Stimulated activated CD8-positive, alpha-beta memory T cell treated with anti-CD3 and anti-CD28 coated beads, Interleukin-7, amount 100 ng/mL, for 48 hours (primary cell): Measurements from ENCODE around the gene HIVEP3.
"Not testable (repeated sequence)": the region's sequence is repeated elsewhere in the genome, so short reads cannot be mapped to it uniquely, and the experiment has no call there.

ENCODE experiments used
- DNase-seq, 2 donors: peaks; one replicate each; pipeline ENCODE4 v3.0.0-alpha.2; 2020; ENCODE audit warnings: low read depth in 1 of 2; ENCODE audit errors: extremely low read depth in 1 of 2

HIVEP3 gene

DNA sequence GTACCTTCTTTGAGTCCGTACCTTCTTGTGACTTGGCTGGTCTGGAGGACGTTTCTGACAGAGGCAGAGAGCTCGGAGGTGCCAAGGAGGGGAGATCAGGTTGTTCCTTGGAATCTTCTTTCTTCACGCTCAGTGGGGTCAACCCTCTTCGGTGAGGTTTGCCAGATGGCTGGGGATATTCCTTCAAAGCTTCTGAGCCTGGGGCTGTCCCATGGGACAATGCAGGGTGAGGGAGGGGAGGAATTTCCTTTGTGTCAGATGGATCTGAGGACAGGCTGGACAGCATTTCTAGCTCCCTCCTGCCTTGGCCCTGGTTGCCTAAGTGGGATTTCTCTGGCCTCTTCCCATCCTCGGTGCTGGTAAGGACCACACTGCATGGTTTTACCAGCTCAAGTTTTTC is 338.7 kb downstream of the HIVEP3 start:
- no peak for DNase-seq

DNA sequence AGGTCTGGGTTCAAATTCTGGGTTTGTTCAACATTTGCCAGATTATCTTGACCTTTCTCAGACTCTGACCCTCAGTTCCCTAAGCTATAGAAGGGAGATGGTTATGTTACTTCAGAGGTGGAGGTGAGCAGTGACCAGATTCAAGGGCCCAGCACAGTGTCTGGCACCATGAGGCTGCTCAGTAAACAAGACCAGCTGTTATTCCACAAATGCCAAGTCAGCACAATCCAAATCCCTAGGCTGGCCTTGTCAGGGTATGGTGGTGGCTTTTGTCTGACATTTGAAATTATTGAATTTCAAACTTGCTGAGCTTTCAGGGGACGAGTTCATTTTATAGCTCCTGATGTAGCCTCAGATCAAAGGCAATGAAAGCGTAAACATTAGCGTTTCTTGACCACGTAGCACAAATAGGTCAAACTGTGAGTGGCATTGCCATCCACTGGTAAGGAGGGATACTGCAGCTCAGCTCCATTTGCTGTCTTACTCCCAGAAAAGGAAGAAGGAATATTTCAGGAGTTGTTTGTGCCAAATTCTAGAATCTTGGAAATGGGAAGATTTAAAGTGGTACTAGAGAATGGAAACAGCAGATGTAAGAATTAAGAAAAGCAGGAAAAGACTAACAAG is 339.9 kb downstream of the HIVEP3 start:
- no peak for DNase-seq

DNA sequence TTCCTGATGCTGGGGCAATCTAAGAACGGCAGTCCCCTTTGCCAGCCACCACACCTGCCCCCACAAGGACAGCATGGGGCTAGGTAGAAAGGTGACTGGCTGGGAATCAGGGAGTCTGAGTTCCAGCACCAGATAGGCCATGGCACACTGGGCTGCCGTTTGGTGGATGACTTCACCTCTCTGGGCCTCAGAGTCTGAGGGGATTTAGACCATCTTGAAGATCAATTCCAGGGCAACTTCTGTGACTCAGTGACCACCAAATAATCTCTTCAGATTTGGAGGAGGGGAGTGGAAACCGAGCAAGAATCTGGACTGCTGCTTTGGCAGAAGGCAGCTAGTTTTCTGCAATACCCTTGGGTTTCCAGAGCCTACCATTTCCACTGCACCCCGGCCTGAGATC is 342.1 kb downstream of the HIVEP3 start:
- no peak for DNase-seq

DNA sequence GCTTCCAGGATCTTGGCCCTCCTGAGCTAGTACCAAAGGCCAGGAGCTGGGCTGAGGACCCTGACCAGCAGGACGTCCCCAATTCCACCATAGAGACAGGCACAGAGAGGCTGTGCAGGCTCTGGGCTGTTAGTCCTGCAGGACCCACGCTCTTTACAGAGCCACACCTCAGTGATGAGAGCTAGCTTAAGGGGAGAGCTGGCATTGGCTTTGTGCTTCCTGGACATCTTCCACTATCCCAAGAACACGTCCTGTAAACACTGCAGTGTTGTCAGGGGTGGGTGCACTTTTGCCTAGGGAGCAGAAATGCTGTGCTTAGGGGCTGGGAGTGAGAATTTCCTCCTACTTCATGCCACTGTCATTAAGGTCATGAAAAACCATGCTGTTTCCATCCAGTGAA is 342.5 kb downstream of the HIVEP3 start:
- DNase-seq, result no peak

DNA sequence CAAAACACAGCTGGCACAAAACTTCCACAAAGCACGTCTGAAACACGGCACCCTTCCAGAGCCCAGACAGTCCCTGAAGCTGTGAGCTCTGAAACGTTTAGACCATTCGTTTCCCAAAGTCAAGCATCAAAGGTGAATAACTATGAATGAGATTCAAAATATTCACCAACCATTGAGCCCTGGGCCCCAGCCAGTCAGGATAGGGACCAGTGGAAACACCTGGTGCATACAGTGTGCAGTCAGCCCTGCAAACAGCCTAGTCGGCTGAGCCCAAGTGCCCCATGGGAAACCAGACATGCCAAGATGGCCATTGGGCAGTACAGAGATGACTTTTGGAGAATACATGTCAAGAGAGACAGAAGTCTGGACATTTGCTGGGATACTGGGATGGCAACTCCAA is 343.9 kb downstream of the HIVEP3 start:
- no peak for DNase-seq

DNA sequence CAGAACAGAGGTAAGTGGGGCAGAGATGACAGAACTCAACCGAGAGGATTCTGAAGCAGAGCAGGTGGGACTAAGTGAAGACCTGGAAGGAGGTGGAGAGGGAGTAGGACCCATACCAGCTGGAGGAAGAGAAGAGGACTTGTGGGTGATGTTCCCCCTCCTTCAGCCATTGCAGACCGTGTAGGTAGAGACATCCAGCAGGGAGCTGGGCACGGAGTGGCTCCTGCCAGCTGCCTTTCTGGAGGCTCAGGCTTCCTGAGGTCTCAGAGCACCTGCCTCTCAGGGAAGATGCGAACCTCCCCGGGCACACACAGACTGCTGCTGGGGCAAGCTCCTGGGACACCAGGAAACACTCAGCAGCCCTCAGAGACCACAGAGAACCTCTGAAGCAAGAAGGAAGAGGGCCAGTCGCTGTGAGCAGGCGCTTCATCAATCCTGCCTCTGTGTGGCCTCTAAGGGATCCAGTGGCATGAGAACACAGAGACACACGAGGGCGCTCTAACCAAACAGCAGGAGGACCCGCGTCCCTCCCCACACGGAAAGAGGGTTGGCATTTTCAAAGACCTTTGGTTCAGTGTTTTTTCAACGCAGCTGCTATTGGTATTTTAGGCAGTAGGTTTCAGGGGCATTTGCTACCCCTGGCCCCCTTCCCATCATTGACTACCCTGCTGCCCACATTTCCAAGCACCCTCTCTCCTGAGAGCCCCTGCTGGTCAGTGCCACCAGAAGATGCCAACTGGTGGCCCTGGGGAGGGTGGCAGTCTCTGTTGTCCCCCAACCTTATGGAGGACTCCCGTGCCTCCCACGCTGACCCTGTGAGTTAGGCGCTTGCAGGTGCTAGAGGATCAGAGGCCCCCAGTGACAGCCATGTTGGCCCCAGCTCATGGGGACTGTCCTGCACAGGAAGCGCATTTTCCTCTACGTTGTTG is 344.7 kb downstream of the HIVEP3 start:
- peak; percentile 28 to 63 for DNase-seq

DNA sequence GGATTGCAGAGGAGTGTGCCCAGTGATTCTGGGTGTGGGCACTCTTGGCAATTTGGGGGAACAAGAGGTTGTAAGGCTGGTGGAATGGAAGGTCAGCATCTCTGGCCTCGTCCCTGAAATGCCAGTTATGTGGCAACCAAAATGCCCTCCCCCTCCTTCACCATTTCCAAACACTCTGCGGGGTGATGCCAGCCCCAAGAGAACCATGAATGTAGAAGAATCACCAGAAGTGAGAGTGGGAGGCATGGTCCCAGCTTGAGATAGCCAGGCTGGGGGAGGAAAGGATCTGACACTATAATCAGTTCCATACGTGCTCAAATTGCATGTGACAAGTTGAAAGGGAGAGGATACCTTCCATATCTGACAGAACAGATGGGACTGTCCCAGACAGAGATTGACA is 345.5 kb downstream of the HIVEP3 start:
- no peak for DNase-seq

DNA sequence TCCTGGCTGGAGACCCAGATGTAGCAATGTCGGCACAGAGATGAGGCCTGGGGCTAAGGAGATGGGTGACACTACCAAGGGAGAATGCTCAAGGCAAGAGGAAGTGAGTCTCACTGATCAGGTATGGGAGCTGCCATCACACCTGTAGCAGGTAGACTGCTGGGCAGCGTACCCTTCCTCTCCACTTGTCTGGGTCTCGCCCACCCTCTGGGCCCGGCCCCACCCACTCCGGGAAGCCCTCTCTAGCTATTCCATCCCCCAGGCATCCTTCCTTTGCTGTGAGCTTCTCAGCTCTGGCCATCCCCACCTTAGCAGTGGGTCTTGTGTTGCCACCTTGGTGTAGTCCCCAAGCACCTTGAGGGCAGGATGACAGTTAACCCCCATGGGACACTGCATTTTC is 346.5 kb downstream of the HIVEP3 start:
- no peak for DNase-seq

DNA sequence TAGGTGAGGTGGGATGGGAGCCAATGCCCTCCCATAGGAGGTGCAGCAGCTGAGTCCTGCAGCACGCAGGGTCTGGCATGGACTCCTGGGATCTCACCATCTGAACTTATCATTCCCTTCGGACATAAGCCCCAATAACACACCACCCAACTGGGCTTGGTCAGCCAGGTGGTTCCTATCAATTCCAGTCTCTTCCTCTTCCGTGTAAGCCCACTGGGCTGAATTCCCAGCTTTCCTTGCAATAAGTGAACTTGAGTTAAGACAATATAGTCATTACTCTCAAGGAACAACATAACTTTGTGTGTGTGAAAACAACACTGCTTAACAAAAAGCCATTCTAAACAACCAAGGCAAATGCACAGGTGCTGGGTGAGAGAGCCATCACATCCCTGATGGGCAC is 347.7 kb downstream of the HIVEP3 start:
- no peak for DNase-seq

DNA sequence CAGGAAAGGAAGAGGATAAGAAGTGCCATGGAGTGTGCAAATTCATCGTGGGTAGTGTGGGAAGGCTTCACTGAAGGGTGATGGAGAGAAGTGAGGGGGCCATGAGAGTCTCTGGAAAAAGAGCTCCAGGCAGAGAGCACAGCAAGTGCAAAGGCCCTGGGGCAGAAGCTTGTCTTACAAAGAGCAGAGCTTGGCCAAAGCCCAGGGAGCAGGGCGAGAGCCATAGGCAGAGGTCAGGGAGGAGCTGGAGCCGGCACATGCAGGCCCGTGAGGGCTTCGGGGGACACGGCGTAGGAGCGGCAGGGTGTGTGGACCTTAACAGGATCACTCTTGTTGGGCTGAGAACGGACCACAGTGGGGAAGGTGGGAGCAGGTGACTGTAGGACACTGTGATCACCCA is 350.5 kb downstream of the HIVEP3 start:
- no peak for DNase-seq

DNA sequence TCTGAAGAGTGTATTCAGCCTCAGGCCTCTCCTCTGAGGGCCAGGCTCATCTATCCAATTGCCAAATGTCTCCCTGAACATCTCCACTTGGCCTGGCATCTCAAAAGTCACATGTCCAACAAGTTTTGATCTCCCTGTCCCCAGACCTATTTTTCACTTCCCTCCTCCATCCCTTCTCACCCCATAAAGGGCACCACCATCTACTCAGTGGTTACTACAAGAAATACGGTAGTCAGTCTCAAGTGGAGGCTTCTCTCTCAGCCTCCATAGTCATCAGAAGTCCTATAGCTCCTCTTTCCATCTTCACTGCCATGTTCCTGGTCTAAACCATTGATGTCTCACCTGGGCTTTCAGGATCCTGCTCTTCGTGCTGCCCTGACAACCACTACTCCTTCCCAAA is 351.8 kb downstream of the HIVEP3 start:
- no peak for DNase-seq

DNA sequence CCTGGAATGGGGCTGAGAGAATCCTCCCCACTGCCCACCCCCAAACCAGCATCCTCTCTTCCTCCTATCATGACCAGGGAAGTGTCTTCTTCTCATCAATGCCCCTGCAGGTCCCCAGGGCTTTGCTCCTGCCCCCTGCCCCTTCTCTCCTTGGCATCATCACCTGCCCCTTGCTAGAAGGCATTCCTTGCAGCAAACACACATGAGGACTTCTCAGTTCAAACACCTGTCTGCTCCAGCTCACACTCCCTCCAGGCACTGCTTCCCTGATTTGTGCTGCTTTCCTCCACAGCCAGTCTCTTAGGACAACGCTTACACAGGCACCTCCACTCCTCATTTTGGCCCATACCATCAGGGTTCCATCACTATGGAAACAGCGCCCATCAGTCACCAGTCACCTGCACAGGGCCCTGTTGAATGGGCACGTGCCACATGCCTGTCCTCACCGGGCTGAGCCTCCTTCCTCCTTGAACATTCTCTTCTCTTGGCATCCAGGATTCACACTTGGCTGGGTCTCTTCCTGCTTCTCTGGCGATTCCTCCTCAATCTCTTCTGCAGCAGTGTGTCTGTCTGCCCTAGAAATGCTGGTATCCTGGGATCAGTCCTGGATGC is 352.3 kb downstream of the HIVEP3 start:
- DNase-seq, result no peak

DNA sequence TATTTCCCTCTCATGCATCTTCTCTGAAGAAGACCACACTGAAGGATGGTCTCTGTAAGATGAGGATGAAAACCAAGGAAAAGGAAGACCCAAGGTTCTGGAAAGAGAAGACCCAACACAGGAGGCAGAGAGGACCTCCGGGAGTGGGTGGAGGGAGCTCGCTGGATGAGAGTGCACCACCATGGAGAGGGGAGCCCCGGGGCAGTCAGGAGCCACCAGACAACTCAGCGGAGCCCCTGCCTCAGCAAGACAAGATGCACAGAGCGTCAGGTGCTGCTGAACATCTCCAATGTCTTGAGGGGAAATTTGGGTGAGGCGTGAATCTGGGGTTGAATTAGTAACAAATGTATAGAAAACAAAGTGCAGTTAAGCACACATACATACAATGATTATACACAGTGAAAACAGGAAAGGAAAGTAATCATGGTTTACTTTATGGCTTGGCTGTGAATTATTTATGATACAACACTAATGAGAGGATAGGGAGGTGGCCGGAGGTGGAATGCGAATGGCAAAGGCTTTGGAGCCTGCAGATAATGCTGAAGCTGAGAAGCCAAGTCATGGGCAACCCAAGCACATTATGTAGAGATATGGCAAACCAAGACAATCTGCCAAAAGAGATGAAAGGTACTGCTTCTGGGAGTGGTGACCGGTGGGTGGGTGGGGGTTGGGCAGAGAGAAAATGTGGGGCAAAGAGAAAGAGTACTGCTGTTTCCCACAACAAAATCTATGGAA is 353.8 kb downstream of the HIVEP3 start:
- DNase-seq, result no peak

DNA sequence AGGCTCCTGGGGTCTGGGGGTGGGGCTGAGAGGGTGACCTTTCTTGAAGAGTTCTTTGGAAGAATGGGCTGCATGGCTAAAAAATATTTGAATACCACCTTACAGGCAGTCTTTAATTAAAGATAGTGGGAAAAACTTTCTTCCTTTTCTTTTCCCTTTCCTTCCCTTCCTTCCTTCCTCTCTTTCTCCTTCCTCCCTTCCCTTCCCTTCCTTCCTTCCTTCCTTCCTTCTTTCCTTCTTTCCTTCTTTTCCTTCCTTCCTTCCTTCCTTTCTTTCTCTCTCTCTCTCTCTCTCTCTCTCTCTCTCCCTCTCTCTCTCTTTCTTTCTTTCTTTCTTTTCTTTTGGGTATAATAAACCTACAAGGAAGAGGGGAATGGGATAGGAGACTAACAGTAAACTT is 356.4 kb downstream of the HIVEP3 start:
- no peak for DNase-seq

DNA sequence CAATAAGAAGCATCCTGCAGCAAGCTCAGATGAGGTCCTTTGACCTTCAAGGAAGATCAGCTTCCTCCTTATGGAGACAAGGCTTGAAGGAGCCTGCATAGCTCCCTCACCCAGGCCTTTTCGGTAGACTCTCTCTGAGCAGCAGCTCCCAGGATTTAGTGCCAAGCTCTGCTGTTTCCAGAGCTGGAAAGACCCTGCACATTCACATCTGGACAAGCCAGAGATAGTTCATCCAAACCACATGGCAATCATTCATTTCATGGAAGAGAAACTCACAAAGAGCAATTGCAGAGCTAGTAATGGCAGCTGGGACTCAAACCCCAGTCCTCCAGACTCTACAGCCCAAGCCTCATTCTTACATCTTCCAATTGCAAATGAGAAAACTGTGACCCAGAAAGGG is 357.8 kb downstream of the HIVEP3 start:
- DNase-seq, result no peak

DNA sequence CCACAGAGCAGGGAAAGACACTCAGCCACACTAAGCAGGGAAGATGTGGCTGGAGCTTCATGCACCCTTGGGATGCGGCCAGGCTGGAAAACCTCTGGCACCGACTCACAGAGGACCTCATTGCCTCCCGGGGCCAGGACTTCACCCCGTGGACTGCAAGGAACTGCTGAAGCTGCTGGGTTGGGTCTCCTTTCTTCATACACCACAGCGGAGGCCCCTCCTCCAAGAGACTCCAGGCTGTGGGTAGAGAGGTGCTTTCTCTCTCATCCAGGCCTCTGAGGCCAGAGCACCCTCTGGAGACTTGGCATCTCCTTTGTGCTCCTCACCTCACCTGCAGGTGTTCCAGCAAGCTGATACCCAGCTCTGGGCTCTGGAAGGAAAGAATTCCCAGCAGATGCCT is 358.2 kb downstream of the HIVEP3 start:
- no peak for DNase-seq

DNA sequence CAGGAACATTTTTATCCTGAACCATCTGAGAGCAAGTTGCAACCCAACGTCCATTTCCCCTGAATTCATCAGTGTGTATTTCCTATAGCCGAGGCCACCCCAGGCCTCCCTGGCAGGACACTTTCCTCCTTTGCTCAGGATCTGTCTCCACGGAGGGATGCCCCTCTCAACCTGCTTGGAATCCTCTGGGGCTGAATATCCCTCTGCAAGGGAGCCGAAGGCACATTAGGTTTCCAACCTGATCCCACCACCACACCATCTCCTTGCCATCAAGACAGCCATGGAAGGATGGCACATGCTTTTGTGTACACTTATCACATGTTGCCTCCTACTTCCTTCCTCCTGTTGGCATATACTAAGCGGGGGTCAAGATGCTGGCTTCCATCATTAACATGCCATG is 359.4 kb downstream of the HIVEP3 start:
- no peak for DNase-seq

DNA sequence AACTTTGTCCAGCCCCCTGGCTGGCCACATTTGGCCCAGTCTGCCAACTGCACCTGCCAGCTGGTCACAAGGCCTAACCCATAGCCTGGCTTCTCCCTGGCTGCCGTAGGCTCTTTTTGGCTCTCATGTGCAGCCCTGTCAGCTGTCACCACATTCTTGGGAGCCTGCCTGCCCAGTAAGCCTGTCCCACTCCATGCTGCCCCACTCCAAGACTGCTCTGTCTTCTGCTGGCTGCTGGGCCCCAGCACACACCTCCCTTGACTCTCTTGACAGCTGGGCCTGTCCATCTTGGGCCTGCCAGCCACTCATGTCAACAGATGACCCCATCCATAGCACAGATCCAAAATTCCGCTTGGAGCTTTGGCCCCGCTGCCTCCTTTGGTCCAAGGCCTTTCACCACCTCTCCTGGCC is 360.0 kb downstream of the HIVEP3 start:
- DNase-seq, result no peak

DNA sequence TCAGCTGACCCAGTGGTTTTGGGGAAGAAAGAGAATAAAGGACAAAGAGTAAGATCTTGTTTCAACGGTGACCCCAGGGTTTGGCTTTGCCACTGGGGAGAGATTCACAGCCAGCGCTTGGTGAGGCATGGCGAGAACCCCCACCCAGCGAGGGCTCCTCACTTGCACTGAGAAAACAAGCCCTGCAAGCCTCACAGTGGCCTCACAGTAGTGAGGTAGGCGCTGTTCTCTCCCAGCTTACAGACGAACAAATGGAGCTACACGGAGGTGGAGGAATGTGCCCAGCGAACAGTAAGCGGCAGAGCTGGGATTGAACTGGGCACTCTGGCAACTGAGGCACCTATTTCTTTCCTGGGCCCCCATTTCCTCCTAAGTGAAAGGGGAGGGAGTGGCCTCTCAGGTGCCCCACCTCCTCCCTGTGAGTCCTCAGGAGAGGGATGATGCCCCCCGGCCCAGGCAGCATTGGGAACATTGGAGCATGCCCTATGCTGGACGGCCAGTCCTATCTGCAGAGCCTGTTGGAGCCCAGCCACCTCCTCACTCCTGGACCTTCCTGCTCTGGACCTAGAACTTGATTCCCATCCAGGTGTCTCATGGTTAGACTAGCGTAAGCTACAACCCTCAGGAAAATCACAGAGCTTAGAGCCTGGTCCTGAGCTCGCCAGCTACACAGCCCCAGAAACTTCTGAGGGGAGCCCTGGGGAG is 360.8 kb downstream of the HIVEP3 start:
- DNase-seq, result no peak

DNA sequence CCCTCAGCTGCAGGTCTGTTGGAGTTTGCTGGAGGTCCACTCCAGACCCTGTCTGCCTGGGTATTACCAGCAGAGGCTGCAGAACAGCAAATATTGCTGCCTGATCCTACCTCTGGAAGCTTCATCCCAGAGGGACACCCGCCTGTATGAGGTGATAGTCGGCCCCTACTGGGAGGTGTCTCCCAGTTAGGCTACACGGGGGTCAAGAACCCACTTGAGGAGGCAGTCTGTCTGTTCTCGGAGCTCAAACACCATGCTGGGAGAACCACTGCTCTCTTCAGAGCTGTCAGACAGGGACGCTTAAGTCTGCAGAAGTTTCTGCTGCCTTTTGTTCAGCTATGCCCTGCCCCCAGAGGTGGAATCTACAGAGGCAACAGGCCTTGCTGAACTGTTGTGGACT is 364.0 kb downstream of the HIVEP3 start:
- DNase-seq, result not testable (repeated sequence)
